ENCODE data around the gene DESI1.
"Not testable (repeated sequence)": the region's sequence is repeated elsewhere in the genome, so short reads cannot be mapped to it uniquely, and the experiment has no call there.

The DESI1 gene

DNA sequence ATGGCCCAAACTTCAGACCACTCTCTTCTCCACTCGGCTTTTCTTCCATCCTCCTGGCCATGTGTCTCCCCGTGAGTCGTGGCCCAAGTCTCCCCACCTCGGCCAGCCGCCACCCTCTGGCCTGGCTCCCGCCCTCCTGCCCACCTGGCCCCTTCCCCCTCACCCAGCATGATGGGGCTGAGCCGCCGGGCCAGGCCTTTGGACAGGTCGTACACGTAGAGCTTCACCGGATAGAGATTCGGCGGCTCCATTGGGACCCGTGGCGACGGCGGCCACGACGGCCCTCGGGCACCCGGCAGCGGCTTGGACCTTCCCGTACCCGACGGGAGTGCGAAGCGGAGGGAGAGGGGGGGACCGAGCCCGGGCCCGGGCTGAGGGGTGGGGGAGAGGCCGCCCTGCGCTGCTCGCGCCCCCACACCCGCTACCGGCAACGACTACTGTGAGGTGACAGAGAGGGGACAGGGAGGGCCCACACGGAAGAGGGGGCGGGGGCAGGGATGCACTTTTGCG, at the start of gene DESI1:
DESI1 (minus strand) TSS at position 455 of the 510 bp plus-strand sequence; CDS start at position 251, 204 bp downstream.
- DNase-seq (ENCODE audit: low read depth): no peak

DNA sequence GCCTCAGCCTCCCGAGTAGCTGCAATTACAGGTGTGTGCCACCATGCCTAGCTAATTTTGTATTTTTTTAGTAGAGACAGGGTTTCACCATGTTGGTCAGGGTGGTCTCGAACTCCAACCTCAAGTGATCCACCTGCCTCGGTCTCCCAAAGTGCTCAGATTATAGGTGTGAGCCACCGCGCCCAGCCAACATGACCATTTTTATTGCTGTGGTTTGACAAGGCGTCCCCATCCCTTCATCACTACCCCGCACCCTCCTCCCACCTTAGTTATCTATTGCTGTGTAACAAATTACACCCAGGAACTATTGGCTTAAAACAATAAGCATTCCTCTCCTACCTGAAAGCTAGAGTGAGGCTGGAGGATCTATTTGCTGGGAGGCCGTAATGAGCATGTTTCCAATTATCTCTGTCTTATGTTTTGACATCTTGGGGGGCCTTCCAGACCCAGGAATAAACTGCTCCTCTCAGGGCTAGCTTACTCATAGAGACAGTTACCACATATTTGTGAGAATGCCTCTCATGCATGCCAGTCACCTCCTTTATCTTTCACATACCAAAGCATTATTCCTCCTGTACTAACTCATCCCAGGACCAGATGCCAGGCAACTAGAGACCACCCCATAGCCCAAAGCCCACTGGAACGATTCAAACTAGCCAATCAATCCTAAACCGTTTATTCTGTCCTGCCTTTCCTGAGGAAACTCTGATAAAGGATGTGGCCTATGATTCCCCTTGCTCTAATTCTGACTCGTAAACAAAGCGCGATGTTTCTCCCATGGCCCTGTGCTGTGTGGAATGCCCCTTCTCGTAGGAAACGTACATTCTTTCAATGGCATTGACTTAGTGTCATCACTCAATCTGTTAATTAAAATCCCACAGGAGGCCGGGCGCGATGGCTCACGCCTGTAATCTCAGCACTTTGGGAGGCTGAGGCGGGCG, 48.4 kb upstream of the DESI1 start:
- DNase-seq (ENCODE audit: low read depth): peak; percentile 80

DNA sequence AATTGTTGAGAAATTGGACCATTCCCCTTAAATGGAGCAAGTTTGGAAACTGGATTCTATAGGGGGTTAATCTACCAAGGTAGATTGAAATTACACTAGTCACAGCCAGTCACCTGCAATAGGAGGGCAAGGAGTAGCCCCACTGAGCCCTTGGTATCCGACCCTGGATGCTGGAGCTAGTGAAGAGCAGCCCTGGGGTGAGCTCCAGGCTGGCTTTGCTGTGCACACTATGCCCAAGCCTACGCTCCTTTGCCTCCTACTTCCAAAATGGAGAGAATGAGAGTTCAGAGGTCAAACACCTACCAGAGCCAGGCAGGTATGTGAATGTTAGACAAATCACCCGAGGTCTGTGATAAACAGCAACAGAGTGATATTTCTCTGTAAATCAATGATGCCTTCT, 44.1 kb upstream of the DESI1 start:
- no peak for DNase-seq (ENCODE audit: low read depth)

DNA sequence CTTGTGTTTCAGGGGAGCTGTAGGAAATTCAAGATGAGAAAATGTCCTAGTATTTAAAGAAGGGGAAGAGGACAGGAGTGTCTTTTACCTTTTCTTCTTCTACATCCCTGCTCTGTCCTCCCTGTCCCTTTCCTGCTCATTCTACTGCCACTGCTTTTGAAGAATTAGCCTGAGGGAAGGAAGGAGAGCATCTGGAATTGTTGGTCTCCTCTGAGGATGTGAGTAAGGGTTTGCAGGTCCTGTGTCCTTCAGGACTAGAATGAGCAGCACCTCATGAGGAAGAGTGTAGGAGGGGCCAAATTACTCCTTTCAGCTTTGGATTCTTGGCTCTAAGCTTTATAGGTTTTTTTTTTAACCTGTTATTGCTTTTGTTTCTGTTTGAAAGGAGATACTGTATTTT, 43.6 kb upstream of the DESI1 start:
- DNase-seq (ENCODE audit: low read depth): no peak

DNA sequence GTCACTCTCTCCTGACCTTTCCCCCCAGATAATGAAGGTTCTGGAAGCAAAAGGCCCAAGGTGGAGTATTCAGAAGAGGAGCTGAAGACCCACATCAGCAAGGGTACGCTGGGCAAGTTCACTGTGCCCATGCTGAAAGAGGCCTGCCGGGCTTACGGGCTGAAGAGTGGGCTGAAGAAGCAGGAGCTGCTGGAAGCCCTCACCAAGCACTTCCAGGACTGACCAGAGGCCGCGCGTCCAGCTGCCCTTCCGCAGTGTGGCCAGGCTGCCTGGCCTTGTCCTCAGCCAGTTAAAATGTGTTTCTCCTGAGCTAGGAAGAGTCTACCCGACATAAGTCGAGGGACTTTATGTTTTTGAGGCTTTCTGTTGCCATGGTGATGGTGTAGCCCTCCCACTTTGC, 42.8 kb upstream of the DESI1 start:
- not testable (repeated sequence) for DNase-seq (ENCODE audit: low read depth)

DNA sequence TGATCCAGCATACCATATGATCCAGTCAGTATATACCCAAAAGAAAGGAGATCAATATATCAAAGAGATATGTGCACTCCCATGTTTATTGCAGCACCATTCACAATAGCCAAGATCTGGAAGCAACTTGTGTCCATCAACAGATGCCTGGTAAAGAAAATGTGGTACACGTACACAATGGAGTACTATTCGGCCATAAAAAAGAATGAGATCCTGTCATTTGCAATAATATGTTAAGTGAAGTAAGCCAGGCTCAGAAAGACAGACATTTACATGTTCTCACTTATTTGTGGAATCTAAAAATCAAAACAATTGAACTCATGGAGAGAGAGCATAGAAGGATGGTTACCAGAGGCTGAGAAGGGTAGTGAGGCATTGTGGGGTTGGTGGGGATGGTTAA, 40.9 kb upstream of the DESI1 start:
- DNase-seq (ENCODE audit: low read depth): no peak

DNA sequence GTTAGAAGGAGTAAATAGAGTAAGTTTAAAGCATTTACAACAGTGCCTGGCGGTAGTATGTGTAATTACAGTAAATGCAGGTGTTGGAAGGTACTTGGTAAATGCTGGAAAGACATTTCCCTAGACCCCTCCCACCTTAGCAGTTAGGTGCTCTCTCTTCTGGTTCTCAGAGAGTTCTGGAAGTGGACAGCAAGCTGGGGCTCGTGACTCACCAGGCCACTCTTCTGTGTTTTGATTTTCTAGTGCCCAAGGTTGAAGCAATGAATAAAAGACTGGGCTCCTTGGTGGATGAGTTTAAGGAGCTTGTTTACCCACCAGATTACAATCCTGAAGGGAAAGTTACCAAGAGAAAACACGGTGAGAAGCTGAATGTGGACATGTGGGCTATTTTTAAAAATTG, 40.2 kb upstream of the DESI1 start:
- no peak for DNase-seq (ENCODE audit: low read depth)

DNA sequence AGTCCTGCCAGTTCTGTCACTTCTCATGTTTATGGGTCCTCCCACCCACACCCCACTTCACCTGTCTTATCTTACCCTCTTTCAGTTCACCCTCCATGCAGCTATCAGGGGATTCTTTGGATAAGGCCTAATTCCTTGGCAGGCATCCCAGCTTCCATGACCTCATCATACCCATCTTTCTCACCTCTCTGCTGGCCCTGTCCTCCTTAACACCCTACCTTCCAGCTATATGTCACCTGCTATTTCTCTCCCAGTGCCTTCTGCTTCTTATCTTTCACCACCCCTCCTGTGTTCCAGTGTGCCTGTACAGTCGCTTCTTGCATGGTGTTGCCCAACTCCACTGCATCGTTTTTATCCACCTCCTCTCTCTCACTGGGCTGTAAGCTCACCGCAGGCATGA, 39.6 kb upstream of the DESI1 start:
- no peak for DNase-seq (ENCODE audit: low read depth)

DNA sequence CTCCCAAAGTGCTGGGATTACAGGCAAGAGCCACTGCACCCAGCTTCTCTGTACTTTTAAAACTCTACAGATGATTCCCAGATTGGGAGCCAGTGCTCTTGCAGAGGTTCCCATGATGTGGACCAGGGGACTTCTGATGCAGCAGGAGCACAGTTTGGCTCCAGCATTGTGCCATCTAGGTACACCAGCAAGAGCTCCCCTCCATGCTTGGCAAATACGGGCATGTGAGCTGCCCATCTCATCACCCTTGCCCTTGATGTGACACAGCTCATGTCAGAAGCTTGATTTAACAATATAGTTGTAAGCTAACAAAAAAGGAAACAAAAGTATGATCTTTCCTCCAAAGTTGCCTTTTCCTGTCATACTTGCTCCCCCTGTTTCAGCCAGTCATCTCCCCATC, 39.1 kb upstream of the DESI1 start:
- DNase-seq (ENCODE audit: low read depth): no peak

DNA sequence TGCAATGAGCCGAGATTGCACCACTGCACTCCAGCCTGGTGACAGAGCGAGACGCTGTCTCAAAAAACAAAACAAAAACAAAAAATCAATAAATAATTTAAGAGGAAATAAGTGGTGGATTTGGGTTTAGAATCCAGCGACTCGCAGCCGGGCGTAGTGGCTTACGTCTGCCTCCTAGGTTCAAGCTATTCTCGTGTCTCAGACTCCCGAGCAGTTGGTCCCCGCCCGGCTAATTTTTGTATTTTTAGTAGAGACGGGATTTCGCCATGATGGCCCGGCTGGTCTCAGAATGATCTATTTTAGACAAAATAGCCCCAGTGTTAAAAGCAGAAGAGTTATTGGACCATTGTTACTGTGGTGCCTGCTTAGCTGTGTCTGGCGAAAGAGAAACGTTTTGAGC, 38.0 kb upstream of the DESI1 start:
- no peak for DNase-seq (ENCODE audit: low read depth)

DNA sequence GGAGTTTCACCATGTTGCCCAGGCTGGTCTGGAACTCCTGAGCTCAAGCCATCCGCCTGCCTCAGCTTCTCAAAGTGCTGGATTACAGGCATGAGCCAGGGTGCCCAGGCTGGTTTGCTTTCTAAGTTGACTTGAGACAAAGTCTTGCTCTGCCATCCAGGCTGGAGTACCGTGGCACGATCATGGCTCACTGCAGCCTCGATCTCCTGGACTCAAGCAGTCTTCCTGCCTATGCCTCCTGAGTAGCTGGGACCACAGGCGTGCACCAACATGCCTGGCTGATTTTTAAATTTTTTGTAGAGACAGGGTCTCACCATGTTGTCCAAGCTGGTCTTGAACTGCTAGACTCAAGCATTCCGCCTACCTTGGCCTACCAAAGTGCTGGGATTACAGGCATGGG, 36.9 kb upstream of the DESI1 start:
- DNase-seq (ENCODE audit: low read depth): no peak

DNA sequence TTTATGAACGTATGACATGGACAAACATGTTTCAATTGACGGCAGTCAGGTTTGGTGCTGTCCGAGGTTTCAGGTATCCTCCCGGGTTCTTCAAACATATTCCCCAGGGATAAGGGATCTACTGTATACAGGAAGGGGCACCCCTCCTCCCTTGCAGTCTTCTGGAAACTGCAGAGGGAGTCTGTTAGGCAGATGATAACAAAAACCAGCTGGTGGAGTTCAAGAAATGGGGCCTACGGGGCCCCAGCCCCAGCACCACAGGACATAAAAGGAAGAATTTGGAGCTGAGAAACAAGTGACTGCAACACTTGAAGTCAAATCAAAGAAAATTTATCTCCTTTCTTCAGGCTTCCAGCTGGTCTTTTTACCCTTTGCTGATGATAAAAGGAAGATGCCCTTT, 35.7 kb upstream of the DESI1 start:
- no peak for DNase-seq (ENCODE audit: low read depth)

DNA sequence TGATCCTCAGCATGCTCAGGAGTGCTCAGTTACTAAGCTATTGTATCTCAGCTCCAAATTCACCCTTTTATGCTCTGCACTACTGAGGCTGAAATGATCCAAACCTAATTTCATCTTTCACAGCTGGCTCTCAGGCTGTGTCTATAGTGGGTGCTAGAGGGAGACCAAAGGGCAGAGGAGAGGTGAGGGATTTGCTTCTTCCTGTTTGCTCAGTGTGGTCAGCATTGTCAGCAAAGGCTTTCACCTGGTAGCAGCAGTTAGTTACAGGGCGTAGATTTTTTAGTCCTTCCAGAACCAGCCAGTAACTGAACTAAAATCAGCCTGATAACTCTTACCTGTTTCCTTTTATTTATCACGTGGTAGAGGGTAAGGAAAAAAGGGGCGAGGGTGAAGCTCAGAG, 33.5 kb upstream of the DESI1 start:
- DNase-seq (ENCODE audit: low read depth): no peak

DNA sequence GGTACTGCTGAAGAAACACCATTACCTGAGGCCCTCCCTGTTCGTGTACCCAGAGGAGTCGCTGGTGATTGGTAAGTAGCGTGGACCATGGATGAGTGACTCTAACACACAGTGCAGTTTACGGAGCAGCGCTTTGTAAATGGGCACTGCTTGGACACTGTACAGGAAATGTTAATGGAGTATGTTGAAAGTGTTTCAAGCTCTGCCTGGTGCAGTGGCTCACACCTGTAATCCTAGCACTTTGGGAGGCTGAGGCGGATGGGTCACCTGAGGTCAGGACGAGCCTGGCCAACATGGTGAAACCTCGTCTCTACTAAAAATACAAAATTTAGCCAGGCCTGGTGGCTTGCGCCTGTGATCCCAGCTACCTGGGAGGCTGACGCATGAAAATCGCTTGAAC, 30.0 kb upstream of the DESI1 start:
- DNase-seq (ENCODE audit: low read depth): no peak

DNA sequence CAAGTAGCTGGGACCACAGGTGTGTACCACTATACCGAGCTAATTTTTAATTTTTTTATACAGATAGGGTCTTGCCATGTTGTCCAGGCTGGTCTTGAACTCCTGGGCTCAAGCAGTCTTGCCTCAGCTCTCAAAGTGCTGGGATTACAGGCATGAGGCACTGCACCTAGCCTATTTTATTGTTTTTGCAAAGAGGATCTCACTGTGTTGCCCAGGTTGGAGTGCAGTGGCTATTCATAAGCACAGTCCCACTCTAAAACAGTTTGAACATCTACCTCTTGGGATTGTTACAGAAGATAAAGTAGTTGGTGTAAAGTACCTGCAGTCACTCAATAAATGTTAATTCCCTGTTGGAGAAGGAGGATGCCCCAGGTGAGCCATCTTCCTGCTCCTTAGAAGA, 29.4 kb upstream of the DESI1 start:
- DNase-seq (ENCODE audit: low read depth): no peak

DNA sequence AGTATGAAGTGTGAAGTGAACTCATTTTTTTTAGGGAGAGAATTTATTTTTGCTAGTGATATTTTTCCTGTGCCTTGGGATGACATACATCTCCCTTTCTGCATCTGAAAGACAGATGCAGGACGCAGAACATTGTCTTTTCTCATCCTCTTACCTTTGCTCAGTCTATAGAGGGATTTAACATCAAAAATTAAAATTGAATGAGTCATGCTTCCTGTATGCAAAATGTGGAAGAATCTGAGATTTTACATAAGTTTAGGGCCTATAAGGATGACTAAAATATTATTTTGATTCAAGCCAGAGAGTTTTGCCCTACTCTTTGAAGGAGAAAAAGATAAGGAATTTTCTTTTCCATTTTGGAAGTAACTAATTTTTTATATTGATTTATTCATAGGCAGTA, 27.6 kb upstream of the DESI1 start:
- DNase-seq (ENCODE audit: low read depth): no peak

DNA sequence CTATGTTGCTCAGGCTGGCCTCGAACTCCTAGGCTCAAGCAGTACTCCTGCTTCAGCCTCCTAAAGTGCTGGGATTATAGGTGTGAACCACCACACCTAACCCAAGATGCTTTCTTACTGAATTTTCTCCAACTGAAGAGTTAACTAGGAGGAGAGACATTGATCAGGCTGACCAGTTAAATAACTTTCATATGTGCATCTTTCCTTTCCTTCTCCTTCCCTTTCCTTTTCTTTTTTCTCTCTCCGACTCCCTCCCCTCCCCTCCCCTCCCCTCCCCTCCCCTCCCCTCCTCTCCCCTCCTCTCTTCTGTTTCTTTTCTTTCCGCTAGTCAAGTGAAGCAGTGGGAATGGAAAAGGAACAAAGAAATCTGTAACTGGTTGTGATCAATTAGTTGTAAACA, 26.9 kb upstream of the DESI1 start:
- DNase-seq (ENCODE audit: low read depth): no peak

DNA sequence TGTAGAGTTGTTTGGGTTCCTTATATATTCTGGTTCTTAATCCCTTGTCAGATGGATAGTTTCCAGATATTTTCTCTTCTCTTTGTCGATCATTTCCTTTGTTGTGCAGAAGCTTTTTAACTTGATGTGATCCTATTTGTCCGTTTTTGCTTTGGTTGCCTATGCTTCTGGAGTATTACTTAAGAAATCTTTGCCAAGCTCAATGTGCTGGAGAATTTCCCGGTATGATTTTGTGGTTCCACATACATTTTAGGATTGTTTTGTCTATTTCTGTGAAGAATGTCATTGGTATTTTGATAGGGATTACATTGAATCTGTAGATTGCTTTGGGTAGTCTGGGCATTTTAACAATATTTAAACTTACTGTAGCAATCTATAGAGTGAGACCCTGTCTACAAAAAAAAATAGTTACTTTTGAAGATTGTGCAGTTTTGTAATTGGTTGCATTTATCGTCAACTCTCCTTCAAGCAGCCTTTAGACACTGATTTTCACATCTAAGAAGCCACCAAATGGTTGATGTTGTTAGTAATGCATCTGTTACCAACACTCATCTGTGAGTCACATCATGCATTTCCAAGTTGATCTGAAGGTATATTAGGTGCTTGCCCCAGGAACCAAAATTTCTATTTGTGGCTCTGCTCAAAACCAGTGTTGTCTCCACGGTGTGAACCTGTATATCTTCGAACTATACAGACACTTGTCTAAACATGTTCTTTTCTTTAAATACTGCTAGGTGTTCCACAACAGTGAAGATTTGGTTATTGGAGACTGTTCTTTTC, 21.7 kb upstream of the DESI1 start:
- DNase-seq (ENCODE audit: low read depth): no peak

DNA sequence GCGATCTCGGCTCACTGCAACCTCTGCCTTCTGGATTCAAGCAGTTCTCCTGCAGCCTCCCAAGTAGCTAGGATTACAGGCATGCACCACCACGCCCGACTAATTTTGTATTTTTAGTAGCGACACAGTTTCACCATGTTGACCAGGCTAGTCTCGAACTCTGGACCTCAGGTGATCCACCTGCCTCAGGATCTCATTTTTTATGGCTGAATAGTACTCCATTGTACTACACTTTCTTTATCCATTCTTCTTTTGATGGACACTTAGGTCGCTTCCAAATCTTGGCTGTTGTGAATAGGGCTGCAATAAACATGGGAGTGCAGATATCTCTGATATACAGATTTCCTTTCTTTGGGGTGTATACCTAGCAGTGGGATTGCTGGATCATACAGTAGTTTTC, 21.0 kb upstream of the DESI1 start:
- no peak for DNase-seq (ENCODE audit: low read depth)

DNA sequence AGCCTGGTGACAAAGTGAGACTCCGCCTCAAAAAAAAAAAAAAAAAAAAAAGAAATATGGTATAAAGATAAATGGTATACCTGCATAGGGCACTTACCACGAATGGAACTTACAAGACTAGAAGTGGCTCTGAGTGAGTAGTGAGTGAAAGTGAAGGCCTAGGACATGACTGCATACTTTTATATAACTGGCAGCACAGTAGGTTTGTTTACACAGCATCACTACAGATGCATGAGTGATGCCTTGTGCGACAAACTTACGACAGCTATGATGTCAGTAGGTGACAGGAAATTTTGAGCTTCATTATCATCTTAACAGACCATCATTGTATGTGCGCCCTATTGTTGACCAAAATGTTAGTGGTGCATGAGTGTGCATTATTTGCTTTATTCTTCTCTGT, 17.9 kb upstream of the DESI1 start:
- DNase-seq (ENCODE audit: low read depth): no peak

DNA sequence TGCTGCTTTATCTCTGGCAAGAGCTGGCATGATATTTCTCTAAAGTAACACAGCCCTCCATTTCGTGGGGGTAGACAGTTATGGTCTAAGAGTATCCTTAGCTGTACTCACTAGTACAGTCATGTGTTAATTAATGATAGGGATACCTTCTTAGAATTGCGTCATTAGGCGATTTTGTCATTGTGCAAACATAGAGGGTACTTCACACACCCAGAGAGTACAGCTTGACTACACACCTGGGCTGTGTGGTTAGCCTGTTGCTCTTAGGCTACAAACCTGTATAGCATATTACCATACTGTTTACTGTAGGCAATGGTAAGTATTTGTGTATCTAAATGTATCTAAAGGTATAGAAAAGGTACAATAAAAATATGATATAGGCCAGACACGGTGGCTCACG, 17.3 kb upstream of the DESI1 start:
- no peak for DNase-seq (ENCODE audit: low read depth)

DNA sequence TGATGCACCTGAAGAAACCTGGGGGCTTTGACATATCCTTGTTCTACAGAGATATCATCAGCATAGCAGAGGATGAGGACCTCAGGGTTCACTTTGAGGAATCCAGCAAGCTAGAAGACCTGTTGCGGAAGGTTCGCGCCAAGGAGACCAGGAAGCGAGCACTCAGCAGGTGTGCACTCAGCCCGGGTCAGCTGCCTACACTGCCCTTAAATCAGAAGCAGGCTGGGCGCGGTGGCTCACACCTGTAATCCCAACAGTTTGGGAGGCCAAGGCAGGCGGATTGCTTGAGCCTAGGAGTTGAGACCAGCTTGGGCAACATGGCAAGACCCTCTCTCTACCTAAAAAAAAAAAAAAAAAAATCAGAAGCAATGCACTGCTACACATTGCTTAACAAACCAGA, 16.8 kb upstream of the DESI1 start:
- DNase-seq (ENCODE audit: low read depth): not testable (repeated sequence)

DNA sequence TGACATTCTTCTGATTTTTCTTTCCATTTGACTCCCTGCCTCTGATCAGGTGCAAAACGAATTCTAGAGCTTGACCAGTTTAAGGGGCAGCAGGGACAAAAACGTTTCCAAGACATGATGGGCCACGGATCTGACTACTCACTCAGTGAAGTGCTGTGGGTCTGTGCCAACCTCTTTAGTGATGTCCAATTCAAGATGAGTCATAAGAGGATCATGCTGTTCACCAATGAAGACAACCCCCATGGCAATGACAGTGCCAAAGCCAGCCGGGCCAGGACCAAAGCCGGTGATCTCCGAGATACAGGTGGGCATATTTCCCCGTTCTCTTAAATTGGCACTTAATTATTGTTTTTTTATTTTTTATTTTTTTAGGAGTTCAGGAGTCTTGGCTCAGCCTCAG, 15.6 kb upstream of the DESI1 start:
- DNase-seq (ENCODE audit: low read depth): peak; percentile 52

Measured in fibroblast of gingiva (primary cell).